Stomach (tissue), 4 donors: Measurements from ENCODE around the gene SHANK3.

Source experiments
- CTCF ChIP-seq, 7 experiments: fragments of 450-650 bp in 4 of 7; fragments of 200-600 bp in 3 of 7; sonication (generic) in 3 of 7; IDR thresholded peaks; one replicate each; pipeline ENCODE4 v1.5.1; 2016 to 2019; ENCODE audit warnings: antibody characterized with exemption in 7 of 7, control low read depth in 2 of 7, mild to moderate bottlenecking in 1 of 7
- EP300 ChIP-seq: sonication (generic); formaldehyde crosslinking; IDR thresholded peaks from one replicate; pipeline ENCODE4 v1.6.1; 2017; ENCODE audit warnings: antibody characterized with exemption
- POLR2A ChIP-seq, 4 donors: fragments of 450-650 bp; IDR thresholded peaks; one replicate each; pipeline ENCODE4 v1.6.1; 2016; ENCODE audit warnings: antibody characterized with exemption in 4 of 4, control low read depth in 2 of 4, mild to moderate bottlenecking in 1 of 4, moderate library complexity in 1 of 4
- POLR2AphosphoS5 ChIP-seq, 3 donors: sonication (generic); formaldehyde crosslinking; IDR thresholded peaks; one replicate each; pipeline ENCODE4 v1.6.1; 2016; ENCODE audit warnings: antibody characterized with exemption in 3 of 3

- no peak for TF ChIP-seq EP300
- no peak for TF ChIP-seq CTCF (IDR thresholded peaks at IDR 0.05)
- no peak for TF ChIP-seq POLR2A (IDR thresholded peaks at IDR 0.05)
- TF ChIP-seq POLR2AphosphoS5 (IDR thresholded peaks at IDR 0.05), result no peak
Observed at GRCh38 chr22:50635591-50635990, 37.0 kb upstream of the SHANK3 start.
